Liver (tissue), 3 donors: ENCODE results near the gene SLIT3.

Experiments used
- ATF3 ChIP-seq: IDR thresholded peaks from 2 replicates; pipeline ENCODE4 v1.6.1; 2016; ENCODE audit warnings: antibody characterized with exemption
- CTCF ChIP-seq: fragments of 150-350 bp; IDR thresholded peaks from 2 replicates; pipeline ENCODE4 v1.5.1; 2017; ENCODE audit warnings: improper control_type of control experiment, low read depth, low read length; ENCODE audit not compliant: missing input control
- EGR1 ChIP-seq, 2 donors: IDR thresholded peaks; 2 replicates each; pipeline ENCODE4 v1.6.1; 2016 to 2018; ENCODE audit warnings: antibody characterized with exemption in 2 of 2, low read depth in 2 of 2
- GABPA ChIP-seq, 2 donors: IDR thresholded peaks in 1 of 2; conservative IDR thresholded peaks in 1 of 2; 2 replicates each; pipeline ENCODE4 v1.6.1; 2016; ENCODE audit warnings: antibody characterized with exemption in 2 of 2, mild to moderate bottlenecking in 1 of 2, moderate library complexity in 1 of 2
- HNF4G ChIP-seq: IDR thresholded peaks from 2 replicates; pipeline ENCODE4 v1.6.1; 2016; ENCODE audit warnings: antibody characterized with exemption
- JUND ChIP-seq, 2 donors: IDR thresholded peaks; 2 replicates each; pipeline ENCODE4 v1.6.1; 2016; ENCODE audit warnings: antibody characterized with exemption in 2 of 2
- MAX ChIP-seq: IDR thresholded peaks from 2 replicates; pipeline ENCODE4 v1.6.1; 2016; ENCODE audit warnings: antibody characterized with exemption
- NR2F2 ChIP-seq: IDR thresholded peaks from 2 replicates; pipeline ENCODE4 v1.6.1; 2016; ENCODE audit warnings: antibody characterized with exemption
- RAD21 ChIP-seq, 2 donors: IDR thresholded peaks; 2 replicates each; pipeline ENCODE4 v1.6.1; 2016; ENCODE audit warnings: antibody characterized with exemption in 2 of 2, mild to moderate bottlenecking in 2 of 2
- RXRA ChIP-seq, 2 donors: IDR thresholded peaks; 2 replicates each; pipeline ENCODE4 v1.6.1; 2017 to 2018; ENCODE audit warnings: antibody characterized with exemption in 2 of 2, mild to moderate bottlenecking in 1 of 2
- SP1 ChIP-seq: IDR thresholded peaks from 2 replicates; pipeline ENCODE4 v1.6.1; 2018; ENCODE audit warnings: antibody characterized with exemption, mild to moderate bottlenecking
- TAF1 ChIP-seq: conservative IDR thresholded peaks from 2 replicates; pipeline ENCODE4 v1.6.1; 2016; ENCODE audit warnings: antibody characterized with exemption, mild to moderate bottlenecking
- YY1 ChIP-seq: IDR thresholded peaks from 2 replicates; pipeline ENCODE4 v1.6.1; 2016; ENCODE audit warnings: antibody characterized with exemption, mild to moderate bottlenecking
- ZBTB33 ChIP-seq: IDR thresholded peaks from 2 replicates; pipeline ENCODE4 v1.6.1; 2016; ENCODE audit warnings: antibody characterized with exemption
- donor health status: healthy.
- donor health status: healthy.

GRCh38 chr5:169287529-169287928, 13.4 kb downstream of the SLIT3 start:
- TF ChIP-seq TAF1 (no peak), CTCF (no peak), RAD21 (IDR thresholded peaks at IDR 0.05) (no peak), ZBTB33 (no peak), HNF4G (no peak), MAX (no peak), YY1 (no peak), EGR1 (IDR thresholded peaks at IDR 0.05; ENCODE audit: low read depth in 2 of 2) (no peak), NR2F2 (no peak), JUND (IDR thresholded peaks at IDR 0.05) (no peak), GABPA (IDR thresholded peaks at IDR 0.05 in 1 of 2, conservative IDR thresholded peaks at IDR 0.05 in 1 of 2) (no peak), ATF3 (no peak), SP1 (no peak), RXRA (IDR thresholded peaks at IDR 0.05) (no peak)
